ENCODE measurements around the gene PAQR3.
"Not testable (repeated sequence)": the region's sequence is repeated elsewhere in the genome, so short reads cannot be mapped to it uniquely, and the experiment has no call there.

The PAQR3 gene

DNA sequence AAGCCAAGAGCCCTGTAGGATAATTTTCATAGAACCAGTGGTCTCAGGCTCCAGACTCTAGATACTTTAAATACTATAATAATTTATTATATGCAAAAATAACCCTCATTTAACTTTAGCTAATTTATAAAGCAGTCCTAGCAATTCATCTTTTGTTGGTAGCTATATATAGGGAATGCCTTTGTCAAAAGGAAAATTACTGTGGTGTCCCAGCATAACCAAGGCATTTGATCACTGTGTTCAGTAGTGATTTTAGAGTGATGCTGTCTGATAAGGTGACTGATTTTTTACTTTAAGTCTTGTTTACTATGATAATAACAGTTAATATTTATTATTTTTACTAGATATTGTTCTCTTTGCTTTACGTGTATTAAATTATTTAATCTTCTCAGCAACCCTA is 61.2 kb downstream of the PAQR3 start:
- no peak for DNase-seq
- H3K36me3 ChIP-seq, result peaks cover 11% of the 10 kb centered on the region
- TF ChIP-seq, protein P1, sequence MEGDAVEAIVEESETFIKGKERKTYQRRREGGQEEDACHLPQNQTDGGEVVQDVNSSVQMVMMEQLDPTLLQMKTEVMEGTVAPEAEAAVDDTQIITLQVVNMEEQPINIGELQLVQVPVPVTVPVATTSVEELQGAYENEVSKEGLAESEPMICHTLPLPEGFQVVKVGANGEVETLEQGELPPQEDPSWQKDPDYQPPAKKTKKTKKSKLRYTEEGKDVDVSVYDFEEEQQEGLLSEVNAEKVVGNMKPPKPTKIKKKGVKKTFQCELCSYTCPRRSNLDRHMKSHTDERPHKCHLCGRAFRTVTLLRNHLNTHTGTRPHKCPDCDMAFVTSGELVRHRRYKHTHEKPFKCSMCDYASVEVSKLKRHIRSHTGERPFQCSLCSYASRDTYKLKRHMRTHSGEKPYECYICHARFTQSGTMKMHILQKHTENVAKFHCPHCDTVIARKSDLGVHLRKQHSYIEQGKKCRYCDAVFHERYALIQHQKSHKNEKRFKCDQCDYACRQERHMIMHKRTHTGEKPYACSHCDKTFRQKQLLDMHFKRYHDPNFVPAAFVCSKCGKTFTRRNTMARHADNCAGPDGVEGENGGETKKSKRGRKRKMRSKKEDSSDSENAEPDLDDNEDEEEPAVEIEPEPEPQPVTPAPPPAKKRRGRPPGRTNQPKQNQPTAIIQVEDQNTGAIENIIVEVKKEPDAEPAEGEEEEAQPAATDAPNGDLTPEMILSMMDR (IDR thresholded peaks at IDR 0.05; ENCODE audit: low read depth, low read length), result no peak
- H3K9me3 ChIP-seq, result no peaks in the 10 kb centered on the region
- no peaks in the 10 kb centered on the region for H3K4me1 ChIP-seq
- no peaks in the 10 kb centered on the region for H3K27me3 ChIP-seq
- no peak overlapping the region for H3K4me3 ChIP-seq (ENCODE audit: low read depth, low read length)

DNA sequence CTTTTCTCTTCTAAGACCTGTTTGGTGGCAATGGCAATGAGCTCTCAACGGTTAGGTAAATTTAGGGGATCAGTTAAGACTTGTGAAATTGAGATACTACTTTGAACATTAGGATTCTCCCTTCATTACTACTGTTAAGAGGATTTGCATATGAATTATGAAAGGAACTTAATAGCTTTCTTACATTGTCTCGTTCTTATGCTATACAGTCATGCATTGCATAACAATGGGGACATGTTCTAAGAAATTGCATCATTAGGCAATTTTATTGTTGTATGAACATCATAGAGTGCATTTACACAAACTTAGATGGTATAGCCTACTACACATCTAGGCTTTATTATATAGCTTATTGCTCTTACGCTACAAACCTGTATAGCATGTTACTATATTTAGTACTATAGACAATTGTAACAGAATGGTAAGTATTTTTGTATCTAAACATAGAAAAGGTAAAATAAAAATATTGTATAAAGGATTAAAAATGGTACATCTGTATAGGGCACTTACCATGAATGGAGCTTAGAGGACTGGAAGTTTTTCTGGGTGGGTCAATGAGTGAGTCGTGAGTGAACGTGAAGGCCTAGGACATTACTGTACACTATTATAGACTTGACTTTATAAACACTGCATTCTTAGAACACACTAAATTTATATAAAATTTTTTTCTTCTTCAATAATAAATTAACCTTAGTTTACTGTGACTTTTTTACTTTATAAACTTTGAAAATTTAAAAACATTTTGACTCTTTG is 62.5 kb downstream of the PAQR3 start:
- no peaks in the 10 kb centered on the region for H3K9me3 ChIP-seq
- no peak for DNase-seq
- TF ChIP-seq, protein P1 (IDR thresholded peaks at IDR 0.05; ENCODE audit: low read depth, low read length), result no peak
- no peaks in the 10 kb centered on the region for H3K4me1 ChIP-seq
- H3K27me3 ChIP-seq, result no peaks in the 10 kb centered on the region
- peaks cover 17% of the 10 kb centered on the region for H3K36me3 ChIP-seq
- H3K4me3 ChIP-seq (ENCODE audit: low read depth, low read length), result no peak overlapping the region

DNA sequence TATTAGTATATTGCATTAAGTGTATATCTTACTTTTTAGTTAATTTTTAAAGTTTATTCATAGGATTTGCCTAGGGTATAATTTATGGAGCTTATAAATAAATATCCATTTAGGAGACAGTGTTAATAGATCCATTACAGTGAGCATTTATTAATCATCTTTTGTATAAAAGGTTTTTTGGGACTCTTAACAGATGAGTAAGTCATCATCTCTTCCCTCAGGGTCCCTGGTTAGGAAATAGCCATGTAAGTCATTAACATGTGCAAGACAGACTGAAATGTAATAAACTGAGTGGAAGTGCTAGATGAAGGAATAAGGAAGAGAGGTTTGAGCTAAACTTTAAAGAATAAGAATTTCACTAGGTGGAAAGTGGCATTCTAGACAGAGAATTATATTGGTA is 69.2 kb downstream of the PAQR3 start:
- no peaks in the 10 kb centered on the region for H3K27me3 ChIP-seq
- no peak for DNase-seq
- no peak overlapping the region for H3K4me3 ChIP-seq (ENCODE audit: low read depth, low read length)
- peaks cover 18% of the 10 kb centered on the region for H3K36me3 ChIP-seq
- no peaks in the 10 kb centered on the region for H3K9me3 ChIP-seq
- H3K4me1 ChIP-seq, result no peaks in the 10 kb centered on the region
- TF ChIP-seq, protein P1 (IDR thresholded peaks at IDR 0.05; ENCODE audit: low read depth, low read length), result no peak

DNA sequence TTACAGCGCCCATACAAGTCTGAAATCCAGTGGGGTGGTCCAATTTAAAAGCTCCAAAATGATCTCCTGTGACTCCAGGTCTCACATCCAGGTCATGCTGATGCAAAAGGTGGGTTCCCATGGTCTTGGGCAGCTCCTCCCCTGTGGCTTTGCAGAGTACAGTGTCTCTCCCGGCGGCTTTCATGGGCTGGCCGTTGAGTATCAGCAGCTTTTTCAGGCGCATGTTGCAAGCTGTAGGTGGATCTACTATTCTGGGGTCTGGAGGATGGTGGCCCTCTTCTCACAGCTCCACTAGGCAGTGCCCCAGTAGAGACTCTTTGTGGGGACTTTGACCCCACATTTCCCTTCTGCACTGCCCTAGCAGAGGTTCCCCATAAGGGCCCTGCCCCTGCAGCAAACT is 70.5 kb downstream of the PAQR3 start:
- H3K4me1 ChIP-seq; H3K27me3 ChIP-seq; DNase-seq; H3K9me3 ChIP-seq; H3K4me3 ChIP-seq (ENCODE audit: low read depth, low read length): not testable (repeated sequence)
- peaks cover 15% of the 10 kb centered on the region for H3K36me3 ChIP-seq

DNA sequence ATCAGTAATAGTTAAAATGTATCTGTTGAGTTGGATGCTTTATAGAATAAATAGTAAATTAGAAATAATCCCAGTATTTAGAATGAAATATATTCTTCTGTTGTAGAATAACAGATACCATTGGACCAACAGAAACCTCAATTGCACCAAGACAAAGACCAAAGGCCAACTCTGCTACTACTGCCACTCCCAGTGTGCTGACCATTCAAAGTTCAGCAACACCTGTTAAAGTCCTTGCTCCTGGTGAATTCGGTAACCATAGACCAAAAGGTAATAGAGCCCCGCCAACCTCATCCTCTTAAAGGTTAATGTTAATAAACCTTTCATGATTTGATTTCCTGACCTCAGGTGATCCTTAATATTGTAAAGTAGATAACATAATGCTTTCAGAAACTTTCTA is 73.8 kb downstream of the PAQR3 start:
- Histone ChIP-seq H3K27me3 (no peaks in the 10 kb centered on the region), H3K36me3 (peaks cover 3% of the 10 kb centered on the region; the same call in 1 of the 2 replicates), H3K4me1 (no peaks in the 10 kb centered on the region), H3K9me3 (no peaks in the 10 kb centered on the region), H3K4me3 (ENCODE audit: low read depth, low read length) (no peak overlapping the region)
- no peak for DNase-seq
- TF ChIP-seq, protein P1 (IDR thresholded peaks at IDR 0.05; ENCODE audit: low read depth, low read length), result no peak

DNA sequence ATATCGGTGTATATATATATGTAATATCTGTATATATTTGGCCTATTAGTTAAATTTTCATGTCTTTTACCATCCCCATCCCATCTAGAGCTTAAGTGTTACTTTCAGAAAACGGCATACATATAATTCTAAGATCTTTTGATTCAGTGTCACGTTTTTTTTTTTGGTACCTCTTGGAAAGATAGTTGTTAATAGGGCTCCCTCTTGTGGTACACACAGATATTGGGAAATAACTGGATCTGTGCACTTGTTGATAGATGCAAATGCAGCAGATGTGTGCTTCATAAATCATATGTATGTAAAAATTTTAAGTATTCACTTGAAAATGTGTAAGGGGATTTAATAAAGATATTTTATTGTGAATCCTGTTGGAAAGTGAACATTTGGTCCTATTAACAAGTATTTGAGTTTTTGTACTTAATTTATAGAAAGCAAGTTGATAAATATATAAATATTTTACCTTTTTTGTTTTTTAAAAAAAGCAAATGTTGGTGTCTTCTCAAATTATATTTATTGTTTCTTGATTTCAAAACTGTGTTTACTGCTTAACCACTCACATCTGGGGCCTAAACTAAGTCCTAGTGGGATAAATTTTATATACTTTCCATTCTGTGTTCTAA is 74.7 kb downstream of the PAQR3 start:
- TF ChIP-seq, protein P1 (IDR thresholded peaks at IDR 0.05; ENCODE audit: low read depth, low read length), result peak; percentile 77
- H3K4me1 ChIP-seq, result no peaks in the 10 kb centered on the region
- no peaks in the 10 kb centered on the region for H3K9me3 ChIP-seq
- no peaks in the 10 kb centered on the region for H3K27me3 ChIP-seq
- DNase-seq, result peak; percentile 34
- H3K4me3 ChIP-seq (ENCODE audit: low read depth, low read length), result no peak overlapping the region
- H3K36me3 ChIP-seq, result peaks cover 3% of the 10 kb centered on the region; the same call in 1 of the 2 replicates
